CMK (cell line): ENCODE data around the gene ADARB2.
"Not testable (repeated sequence)": the region's sequence is repeated elsewhere in the genome, so short reads cannot be mapped to it uniquely, and the experiment has no call there.

Experiments used
- DNase-seq: peaks from one replicate; pipeline ENCODE4 v3.0.0-alpha.2; 2010; ENCODE audit warnings: low read depth

ADARB2 gene

GRCh38 chr10:1367938-1368841 lies 369.1 kb downstream of the ADARB2 start:
- DNase-seq = no peak

GRCh38 chr10:1366811-1367425 lies 370.4 kb downstream of the ADARB2 start:
- DNase-seq = no peak

- no peak for DNase-seq
These were observed 371.0 kb downstream of the ADARB2 start for GRCh38 chr10:1366322-1366691.

GRCh38 chr10:1365540-1366321 lies 371.6 kb downstream of the ADARB2 start:
- DNase-seq = no peak

- no peak for DNase-seq
These were observed 373.0 kb downstream of the ADARB2 start for GRCh38 chr10:1364151-1364910.

- DNase-seq = no peak
These were observed 373.7 kb downstream of the ADARB2 start for GRCh38 chr10:1363446-1364121.

- DNase-seq = no peak
These were observed 374.5 kb downstream of the ADARB2 start for GRCh38 chr10:1362589-1363445.

- no peak for DNase-seq
These were observed 375.8 kb downstream of the ADARB2 start for GRCh38 chr10:1361411-1362105.

- DNase-seq = no peak
These were observed 376.7 kb downstream of the ADARB2 start for GRCh38 chr10:1360558-1361164.

GRCh38 chr10:1360011-1360557 lies 377.2 kb downstream of the ADARB2 start:
- DNase-seq = no peak

GRCh38 chr10:1359626-1359955 lies 377.7 kb downstream of the ADARB2 start:
- no peak for DNase-seq

- DNase-seq = no peak
These were observed 378.3 kb downstream of the ADARB2 start for GRCh38 chr10:1358860-1359625.

GRCh38 chr10:1358147-1358546 lies 379.2 kb downstream of the ADARB2 start:
- DNase-seq = no peak

GRCh38 chr10:1356349-1356748 lies 381.0 kb downstream of the ADARB2 start:
- no peak for DNase-seq

GRCh38 chr10:1354809-1355710 lies 382.3 kb downstream of the ADARB2 start:
- DNase-seq = no peak

GRCh38 chr10:1352296-1352695 lies 385.0 kb downstream of the ADARB2 start:
- not testable (repeated sequence) for DNase-seq

GRCh38 chr10:1348773-1349050 lies 388.6 kb downstream of the ADARB2 start:
- no peak for DNase-seq
